Measurements from ENCODE around the gene CHCHD3. TPM values are rescaled to one million over a fixed set of nuclear protein-coding genes. Genes with fewer than 3 reads are reported as not detected.
"Not testable (repeated sequence)": the region's sequence is repeated elsewhere in the genome, so short reads cannot be mapped to it uniquely, and the experiment has no call there.

The CHCHD3 gene
- total RNA-seq, 2 experiments from 2014 or later: 85.2 to 86.1 TPM

GRCh38 chr7:132979524-132979923 lies 102.4 kb downstream of the CHCHD3 start:
- H3K27ac Mint-ChIP-seq: no peak overlapping the region
- peaks cover 20% of the 10 kb centered on the region for H3K36me3 Mint-ChIP-seq
- no peaks in the 10 kb centered on the region for H3K27me3 Mint-ChIP-seq
- no peak overlapping the region for H3K4me3 Mint-ChIP-seq
- no peaks in the 10 kb centered on the region for H3K9me3 Mint-ChIP-seq
- no peak for DNase-seq
- peaks cover 9% of the 10 kb centered on the region for H3K4me1 Mint-ChIP-seq

- no peak overlapping the region for H3K4me3 Mint-ChIP-seq
- no peak for DNase-seq
- H3K9me3 Mint-ChIP-seq: no peaks in the 10 kb centered on the region
- H3K27ac Mint-ChIP-seq: no peak overlapping the region
- H3K36me3 Mint-ChIP-seq: peaks cover 35% of the 10 kb centered on the region
- no peaks in the 10 kb centered on the region for H3K27me3 Mint-ChIP-seq
- peaks cover 9% of the 10 kb centered on the region for H3K4me1 Mint-ChIP-seq
These were observed 104.7 kb downstream of the CHCHD3 start for GRCh38 chr7:132977234-132977633.

GRCh38 chr7:132972745-132973144 lies 109.1 kb downstream of the CHCHD3 start:
- Mint-ChIP-seq H3K27me3 (no peaks in the 10 kb centered on the region), H3K36me3 (peaks cover 44% of the 10 kb centered on the region), H3K27ac (no peak overlapping the region), H3K4me1 (peaks cover 8% of the 10 kb centered on the region), H3K9me3 (no peaks in the 10 kb centered on the region), H3K4me3 (no peak overlapping the region)
- no peak for DNase-seq

GRCh38 chr7:132970257-132970656 lies 111.6 kb downstream of the CHCHD3 start:
- no peak overlapping the region for H3K4me3 Mint-ChIP-seq

DNA sequence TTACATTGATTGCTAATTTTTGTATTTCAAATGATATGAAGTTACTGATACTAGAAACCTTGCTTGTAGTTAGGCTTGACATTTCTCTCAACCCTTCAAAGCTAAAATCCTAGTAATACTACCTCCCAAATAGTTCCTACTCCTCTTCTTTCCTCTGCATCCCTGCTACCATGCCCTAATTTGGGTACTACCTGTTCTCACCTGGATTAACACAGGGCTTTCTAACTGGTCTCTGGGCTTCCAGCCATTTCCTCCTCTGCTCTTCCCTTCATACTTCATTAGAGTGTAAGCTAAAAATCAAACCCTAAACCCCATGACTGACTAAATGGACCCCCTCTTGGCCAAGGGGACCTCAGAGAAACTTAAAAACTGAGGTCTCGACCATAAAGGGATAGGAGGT lies 112.4 kb downstream of the CHCHD3 start:
- DNase-seq: no peak
- Mint-ChIP-seq H3K27ac (no peak overlapping the region), H3K36me3 (peaks cover 38% of the 10 kb centered on the region), H3K9me3 (no peaks in the 10 kb centered on the region), H3K27me3 (no peaks in the 10 kb centered on the region), H3K4me1 (peaks cover 2% of the 10 kb centered on the region), H3K4me3 (no peak overlapping the region)

More at GRCh38 chr7:132970257-132970656, 111.6 kb downstream of the CHCHD3 start:
- Mint-ChIP-seq H3K27me3 (no peaks in the 10 kb centered on the region), H3K9me3 (no peaks in the 10 kb centered on the region), H3K27ac (no peak overlapping the region), H3K4me1 (peaks cover 2% of the 10 kb centered on the region), H3K36me3 (peaks cover 41% of the 10 kb centered on the region)
- no peak for DNase-seq

- not testable (repeated sequence) for H3K27ac Mint-ChIP-seq, H3K4me3 Mint-ChIP-seq, DNase-seq, H3K27me3 Mint-ChIP-seq, H3K4me1 Mint-ChIP-seq, H3K9me3 Mint-ChIP-seq
- H3K36me3 Mint-ChIP-seq: peaks cover 20% of the 10 kb centered on the region
These were observed 114.4 kb downstream of the CHCHD3 start for GRCh38 chr7:132967470-132967848.

- Mint-ChIP-seq H3K4me3 (no peak overlapping the region), H3K36me3 (peaks cover 17% of the 10 kb centered on the region), H3K27ac (no peak overlapping the region), H3K4me1 (peaks cover 2% of the 10 kb centered on the region), H3K27me3 (no peaks in the 10 kb centered on the region), H3K9me3 (no peaks in the 10 kb centered on the region)
- DNase-seq: no peak
These were observed 115.0 kb downstream of the CHCHD3 start for GRCh38 chr7:132966754-132967469.

DNA sequence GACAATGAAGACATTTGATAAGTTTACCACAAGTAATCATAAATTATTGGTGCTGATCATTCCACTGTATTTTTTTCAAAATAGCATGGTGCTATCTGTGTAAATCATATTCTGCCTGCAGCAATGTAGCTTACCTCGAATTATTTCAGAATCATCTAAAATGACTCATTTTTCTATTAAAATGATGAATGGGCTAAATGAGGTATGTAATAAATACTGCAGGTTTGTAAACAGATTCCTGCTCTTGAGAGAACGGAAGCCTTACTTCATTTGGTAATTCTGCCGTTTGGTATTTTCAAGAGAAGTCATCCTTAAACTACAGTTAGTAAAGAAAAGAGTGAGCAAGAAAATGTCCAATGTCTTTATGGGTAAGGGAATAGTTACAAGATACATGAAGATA lies 115.9 kb downstream of the CHCHD3 start:
- no peaks in the 10 kb centered on the region for H3K9me3 Mint-ChIP-seq
- H3K27ac Mint-ChIP-seq: no peak overlapping the region

GRCh38 chr7:132964876-132965275 lies 117.0 kb downstream of the CHCHD3 start:
- Mint-ChIP-seq H3K36me3 (peaks cover 21% of the 10 kb centered on the region), H3K27me3 (no peaks in the 10 kb centered on the region), H3K4me1 (peaks cover 2% of the 10 kb centered on the region), H3K9me3 (no peaks in the 10 kb centered on the region), H3K4me3 (no peak overlapping the region), H3K27ac (no peak overlapping the region)
- DNase-seq: no peak

More for the DNA sequence above, 115.9 kb downstream of the CHCHD3 start:
- Mint-ChIP-seq H3K27me3 (no peaks in the 10 kb centered on the region), H3K4me3 (no peak overlapping the region), H3K36me3 (peaks cover 15% of the 10 kb centered on the region), H3K4me1 (peaks cover 2% of the 10 kb centered on the region)
- no peak for DNase-seq

DNA sequence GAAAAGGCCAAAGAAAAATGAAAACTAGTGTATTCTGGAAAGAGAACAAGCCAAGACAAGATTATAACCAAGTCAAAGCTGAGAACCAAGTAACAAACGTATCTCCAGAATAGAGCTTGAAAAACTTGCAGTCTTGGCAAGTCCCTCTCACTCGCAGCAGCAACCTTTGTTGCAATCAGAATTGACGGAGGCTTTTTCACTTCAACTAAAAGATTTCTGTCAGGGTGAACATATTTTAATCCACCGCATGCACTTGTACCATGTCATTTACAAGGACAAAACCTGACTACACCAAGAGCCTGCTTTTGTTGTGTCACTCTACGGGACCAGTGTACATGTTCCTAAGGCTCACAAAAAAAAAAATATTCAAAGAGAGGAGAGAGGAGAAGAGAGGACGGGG lies 122.0 kb downstream of the CHCHD3 start:
- no peak for DNase-seq

DNA sequence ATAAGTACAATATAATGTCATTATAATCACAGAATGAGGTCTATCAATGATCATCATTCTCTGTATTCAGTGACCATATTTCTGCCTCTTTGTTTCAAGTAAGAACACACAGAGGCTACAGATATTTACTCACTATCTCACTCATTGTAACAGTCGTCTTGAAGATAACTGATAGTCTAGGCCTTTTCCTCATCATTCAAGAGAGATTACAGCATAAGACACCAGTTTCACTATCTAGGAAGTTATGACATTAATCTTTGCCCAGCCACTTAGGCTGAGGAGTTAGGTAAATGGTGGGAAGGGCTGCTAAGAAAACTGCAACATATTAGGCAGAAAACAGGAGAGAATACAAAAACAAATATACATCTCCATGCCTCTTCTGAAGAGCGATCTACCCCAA lies 125.3 kb downstream of the CHCHD3 start:
- no peak overlapping the region for H3K27ac Mint-ChIP-seq
- H3K4me3 Mint-ChIP-seq: no peak overlapping the region
- peaks cover 36% of the 10 kb centered on the region for H3K36me3 Mint-ChIP-seq
- DNase-seq: no peak
- H3K4me1 Mint-ChIP-seq: peaks cover 2% of the 10 kb centered on the region
- H3K9me3 Mint-ChIP-seq: peaks cover 2% of the 10 kb centered on the region
- H3K27me3 Mint-ChIP-seq: no peaks in the 10 kb centered on the region

More for the DNA sequence above, 122.0 kb downstream of the CHCHD3 start:
- H3K36me3 Mint-ChIP-seq: peaks cover 27% of the 10 kb centered on the region
- H3K4me3 Mint-ChIP-seq: no peak overlapping the region
- no peaks in the 10 kb centered on the region for H3K4me1 Mint-ChIP-seq
- no peaks in the 10 kb centered on the region for H3K27me3 Mint-ChIP-seq
- peaks cover 2% of the 10 kb centered on the region for H3K9me3 Mint-ChIP-seq
- H3K27ac Mint-ChIP-seq: no peak overlapping the region

GRCh38 chr7:132953468-132953867 lies 128.4 kb downstream of the CHCHD3 start:
- Mint-ChIP-seq H3K27me3 (no peaks in the 10 kb centered on the region), H3K4me3 (no peak overlapping the region), H3K27ac (no peak overlapping the region), H3K36me3 (peaks cover 35% of the 10 kb centered on the region), H3K9me3 (peaks cover 2% of the 10 kb centered on the region), H3K4me1 (peaks cover 2% of the 10 kb centered on the region)
- DNase-seq: no peak

DNA sequence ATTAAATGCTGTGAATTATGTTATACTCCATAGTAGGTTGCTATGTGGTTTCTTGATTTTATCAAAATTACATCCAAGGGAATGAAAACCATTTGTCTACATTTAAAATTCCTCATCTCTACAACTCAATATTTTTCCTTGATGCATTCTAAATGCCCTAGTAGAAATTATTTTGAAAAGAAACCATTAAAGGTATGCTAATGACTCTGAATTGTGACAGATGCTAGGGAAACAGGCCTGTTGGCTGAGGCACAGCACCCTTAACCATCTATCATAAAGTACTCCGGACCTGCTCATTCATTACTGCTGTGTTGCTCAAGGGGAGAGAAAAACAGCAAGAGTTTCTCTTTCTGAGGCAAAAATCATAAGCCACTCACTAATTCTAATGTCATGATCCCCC lies 131.2 kb downstream of the CHCHD3 start:
- no peaks in the 10 kb centered on the region for H3K27me3 Mint-ChIP-seq
- no peak for DNase-seq
- H3K4me1 Mint-ChIP-seq: peaks cover 2% of the 10 kb centered on the region
- no peak overlapping the region for H3K27ac Mint-ChIP-seq
- no peak overlapping the region for H3K4me3 Mint-ChIP-seq
- peaks cover 2% of the 10 kb centered on the region for H3K9me3 Mint-ChIP-seq
- H3K36me3 Mint-ChIP-seq: peaks cover 33% of the 10 kb centered on the region

DNA sequence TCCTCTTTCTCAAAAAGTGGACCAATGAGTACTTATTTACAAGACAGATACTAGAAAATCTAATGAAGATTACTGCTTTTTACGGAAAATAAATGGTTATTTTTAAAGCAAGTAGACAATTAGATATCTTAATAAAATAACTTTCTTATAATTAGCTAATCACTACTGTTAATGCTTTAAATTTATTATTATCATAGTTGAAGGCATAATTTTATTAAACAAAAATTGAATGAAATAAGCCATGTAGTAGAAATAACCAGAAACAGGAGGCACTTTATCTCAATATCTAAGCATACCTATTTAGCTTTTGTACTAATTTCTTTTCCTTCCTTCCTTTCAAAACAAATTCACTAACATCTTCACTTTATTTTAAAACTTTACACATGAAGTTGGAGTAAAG lies 134.9 kb downstream of the CHCHD3 start:
- Mint-ChIP-seq H3K36me3 (peaks cover 16% of the 10 kb centered on the region), H3K4me1 (peaks cover 6% of the 10 kb centered on the region), H3K27ac (no peak overlapping the region), H3K4me3 (no peak overlapping the region), H3K27me3 (no peaks in the 10 kb centered on the region), H3K9me3 (no peaks in the 10 kb centered on the region)
- DNase-seq: no peak

GRCh38 chr7:132944774-132945173 lies 137.1 kb downstream of the CHCHD3 start:
- Mint-ChIP-seq H3K36me3 (peaks cover 22% of the 10 kb centered on the region), H3K4me3 (no peak overlapping the region), H3K27me3 (no peaks in the 10 kb centered on the region), H3K4me1 (peaks cover 9% of the 10 kb centered on the region), H3K9me3 (no peaks in the 10 kb centered on the region), H3K27ac (no peak overlapping the region)
- DNase-seq: no peak

DNA sequence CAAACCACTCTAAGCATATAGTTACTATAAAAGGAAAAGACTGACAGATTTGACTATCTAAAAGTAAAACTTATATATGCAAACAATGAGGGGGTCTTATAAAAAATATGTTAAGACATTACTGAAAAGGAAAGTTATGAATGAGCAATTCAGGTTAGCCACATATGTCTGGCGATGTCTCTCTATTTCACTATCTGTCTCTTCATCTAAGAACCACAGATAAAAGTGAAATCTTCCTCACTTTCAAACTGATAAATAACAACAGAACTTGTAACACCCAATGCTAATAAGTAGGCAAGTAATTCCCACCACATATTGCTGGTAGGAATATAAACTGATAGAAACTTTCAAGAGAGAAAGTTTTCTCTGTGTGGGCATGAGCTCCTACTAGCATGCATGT lies 138.2 kb downstream of the CHCHD3 start:
- DNase-seq: no peak
- peaks cover 1% of the 10 kb centered on the region for H3K9me3 Mint-ChIP-seq
- no peaks in the 10 kb centered on the region for H3K27me3 Mint-ChIP-seq
- H3K4me1 Mint-ChIP-seq: peaks cover 9% of the 10 kb centered on the region
- H3K36me3 Mint-ChIP-seq: peaks cover 23% of the 10 kb centered on the region
- no peak overlapping the region for H3K27ac Mint-ChIP-seq
- H3K4me3 Mint-ChIP-seq: no peak overlapping the region

All from activated naive CD8-positive, alpha-beta T cell treated with anti-CD3 and anti-CD28 coated beads for 36 hours (primary cell).